Activated CD4-positive, alpha-beta T cell treated with anti-CD3 and anti-CD28 coated beads for 36 hours (primary cell): ENCODE measurements around the gene ZNF490. TPM values are rescaled to one million over a fixed set of nuclear protein-coding genes. Genes with fewer than 3 reads are reported as not detected.
"Not testable (repeated sequence)": the region's sequence is repeated elsewhere in the genome, so short reads cannot be mapped to it uniquely, and the experiment has no call there.

Experiments used
- ATAC-seq: fragments of 200-7000 bp; cut with Tn5 transposase; one replicate; pipeline ENCODE4 v1.10.0; 2021; ENCODE audit warnings: mild to moderate bottlenecking, moderate library complexity
- CTCF ChIA-PET: fragments of 350-600 bp; sonication (Branson Sonifier 250); formaldehyde crosslinking; loops from one replicate; lab custom pipeline; 2021; ENCODE audit warnings: antibody characterized with exemption; lab: Charles Lee
- POLR2A ChIA-PET: fragments of 350-600 bp; sonication (Branson Sonifier 250); formaldehyde crosslinking; loops from one replicate; lab custom pipeline; 2021; ENCODE audit warnings: antibody characterized with exemption, inconsistent platforms; lab: Charles Lee
- DNase-seq: peaks from one replicate; pipeline ENCODE4 v3.0.0-alpha.2; 2020
- H3K27ac Mint-ChIP-seq: one replicate; pipeline ENCODE4 v1.8.0; 2021; ENCODE audit warnings: mixed read lengths
- H3K27me3 Mint-ChIP-seq: one replicate; pipeline ENCODE4 v1.8.0; 2021; ENCODE audit warnings: mixed read lengths
- H3K36me3 Mint-ChIP-seq: one replicate; pipeline ENCODE4 v1.8.0; 2021; ENCODE audit warnings: low read depth, mixed read lengths
- H3K4me1 Mint-ChIP-seq: one replicate; pipeline ENCODE4 v1.8.0; 2021; ENCODE audit warnings: mixed read lengths
- H3K4me3 Mint-ChIP-seq: one replicate; pipeline ENCODE4 v1.8.0; 2021; ENCODE audit warnings: mild to moderate bottlenecking, moderate library complexity, mixed read lengths
- H3K9me3 Mint-ChIP-seq: one replicate; pipeline ENCODE4 v1.8.0; 2021; ENCODE audit warnings: low read depth, mixed read lengths
- intact Hi-C, 2 experiments: fragments of 100-400 bp; cut with DNase I in 1 of 2; cut with micrococcal nuclease in 1 of 2; formaldehyde crosslinking; loops; one replicate each; pipeline versions ENCODE4 v1.14.2 to v1.15.1; 2022 to 2024; cut with DNase I, micrococcal nuclease
- total RNA-seq, 2 experiments: library from RNA; stranded (reverse); gene quantifications; one replicate each; pipeline ENCODE4 v1.2.3, GENCODE V29; 2021

The ZNF490 gene
- total RNA-seq, result 1 to 10 TPM; 7.7 to 8.7 TPM

GRCh38 chr19:12610540-12611360 lies at the start of gene ZNF490, which contains the start of gene ZNF791:
Gene ZNF490, minus strand, starts transcription at chr19:12610813. Its CDS starts 133 bp downstream, at chr19:12610680.
Gene ZNF791, plus strand, starts transcription at chr19:12610920. Its CDS starts 160 bp downstream, at chr19:12611080.
- H3K27ac Mint-ChIP-seq, result peak within 1 kb of the TSS; percentile 99
- peaks cover 18% of the 10 kb centered on the region for H3K36me3 Mint-ChIP-seq
- intact Hi-C loops, result loop anchor here (1.0 to 5.0 kb wide), 12 partner anchors 30 to 507 kb away; partner anchors contain the start of genes DHPS (in 1 of the 2), NACC1 (in 1 of the 2), RAD23A (in 1 of the 2) and TRIR (in 1 of the 2)

GRCh38 chr19:12657966-12658365 lies 47.4 kb upstream of the ZNF490 start:
- ChIA-PET POLR2A (no interaction called here), CTCF (no interaction called here)

More at GRCh38 chr19:12610540-12611360, at the start of gene ZNF490, which contains the start of gene ZNF791:
- DNase-seq (peak; percentile 98), ATAC-seq (peak; percentile 91)
- no peaks in the 10 kb centered on the region for H3K9me3 Mint-ChIP-seq
- peaks cover 31% of the 10 kb centered on the region for H3K4me1 Mint-ChIP-seq
- H3K4me3 Mint-ChIP-seq, result peak within 1 kb of the TSS; percentile 94
- no peaks in the 10 kb centered on the region for H3K27me3 Mint-ChIP-seq
- POLR2A ChIA-PET, result interaction anchor here (0.6 to 1.2 kb wide), 7 partner anchors 29 to 126 kb away, joined by 3 to 5 read pairs (median 3); partner anchors contain the start of genes DHPS, FBXW9, MAN2B1 and TRIR
- CTCF ChIA-PET, result interaction anchor here (0.6 to 1.5 kb wide), 5 partner anchors 8 to 253 kb away, joined by 3 to 6 read pairs (median 3); no protein-coding TSS in a partner anchor

GRCh38 chr19:12656899-12657571 lies 46.4 kb upstream of the ZNF490 start:
- POLR2A ChIA-PET, result no interaction called here

More at GRCh38 chr19:12657966-12658365, 47.4 kb upstream of the ZNF490 start:
- ATAC-seq (no peak), DNase-seq (no peak)
- no peak overlapping the region for H3K27ac Mint-ChIP-seq
- H3K27me3 Mint-ChIP-seq, result no peaks in the 10 kb centered on the region
- peaks cover 54% of the 10 kb centered on the region for H3K36me3 Mint-ChIP-seq
- no peaks in the 10 kb centered on the region for H3K4me1 Mint-ChIP-seq
- no peaks in the 10 kb centered on the region for H3K9me3 Mint-ChIP-seq
- intact Hi-C loops, result no loop called here
- no peak overlapping the region for H3K4me3 Mint-ChIP-seq

GRCh38 chr19:12655546-12655945 lies 44.9 kb upstream of the ZNF490 start:
- Mint-ChIP-seq H3K4me3 (no peak overlapping the region), H3K27ac (no peak overlapping the region), H3K36me3 (peaks cover 55% of the 10 kb centered on the region), H3K4me1 (no peaks in the 10 kb centered on the region), H3K9me3 (no peaks in the 10 kb centered on the region), H3K27me3 (no peaks in the 10 kb centered on the region)
- POLR2A ChIA-PET, result interaction anchor here (0.7 kb wide), 1 partner anchor 160 kb away, joined by 3 read pairs; no protein-coding TSS in a partner anchor
- CTCF ChIA-PET, result no interaction called here
- intact Hi-C loops, result no loop called here
- DNase-seq, result no peak
- ATAC-seq, result no peak

More at GRCh38 chr19:12656899-12657571, 46.4 kb upstream of the ZNF490 start:
- DNase-seq, result peak; percentile 73
- no peaks in the 10 kb centered on the region for H3K27me3 Mint-ChIP-seq
- H3K27ac Mint-ChIP-seq, result no peak overlapping the region
- CTCF ChIA-PET, result interaction anchor here (0.7 kb wide), 1 partner anchor 109 kb away, joined by 3 read pairs; no protein-coding TSS in a partner anchor
- no peaks in the 10 kb centered on the region for H3K4me1 Mint-ChIP-seq
- intact Hi-C loops, result no loop called here
- H3K36me3 Mint-ChIP-seq, result peaks cover 55% of the 10 kb centered on the region
- no peaks in the 10 kb centered on the region for H3K9me3 Mint-ChIP-seq
- peak; percentile 85 for ATAC-seq
- H3K4me3 Mint-ChIP-seq, result no peak overlapping the region

- POLR2A ChIA-PET, result no interaction called here
- Mint-ChIP-seq H3K36me3 (peaks cover 52% of the 10 kb centered on the region), H3K27me3 (no peaks in the 10 kb centered on the region)
Measured at GRCh38 chr19:12652219-12652618, 41.6 kb upstream of the ZNF490 start.

GRCh38 chr19:12649941-12650340 lies 39.3 kb upstream of the ZNF490 start:
- Mint-ChIP-seq H3K4me1 (peaks cover 2% of the 10 kb centered on the region), H3K27ac (no peak overlapping the region), H3K4me3 (no peak overlapping the region), H3K27me3 (no peaks in the 10 kb centered on the region), H3K9me3 (no peaks in the 10 kb centered on the region), H3K36me3 (peaks cover 37% of the 10 kb centered on the region)
- DNase-seq, result no peak
- intact Hi-C loops, result no loop called here
- CTCF ChIA-PET, result interaction anchor here (0.5 kb wide), 1 partner anchor 348 kb away, joined by 3 read pairs; no protein-coding TSS in a partner anchor
- no peak for ATAC-seq
- POLR2A ChIA-PET, result interaction anchor here (0.6 kb wide), 1 partner anchor 46 kb away, joined by 5 read pairs; no protein-coding TSS in a partner anchor

More at GRCh38 chr19:12652219-12652618, 41.6 kb upstream of the ZNF490 start:
- no peak overlapping the region for H3K4me3 Mint-ChIP-seq
- H3K9me3 Mint-ChIP-seq, result no peaks in the 10 kb centered on the region
- ATAC-seq (no peak), DNase-seq (no peak)
- CTCF ChIA-PET, result no interaction called here
- no peak overlapping the region for H3K27ac Mint-ChIP-seq
- intact Hi-C loops, result no loop called here
- H3K4me1 Mint-ChIP-seq, result peaks cover 2% of the 10 kb centered on the region

GRCh38 chr19:12648088-12648487 lies 37.5 kb upstream of the ZNF490 start:
- H3K27ac Mint-ChIP-seq, result no peak overlapping the region
- intact Hi-C loops, result no loop called here
- no peak for ATAC-seq
- peaks cover 40% of the 10 kb centered on the region for H3K36me3 Mint-ChIP-seq
- H3K4me1 Mint-ChIP-seq, result peaks cover 2% of the 10 kb centered on the region
- H3K9me3 Mint-ChIP-seq, result no peaks in the 10 kb centered on the region
- CTCF ChIA-PET, result interaction anchor here (0.7 kb wide), 1 partner anchor 8 kb away, joined by 4 read pairs; no protein-coding TSS in a partner anchor
- H3K4me3 Mint-ChIP-seq, result no peak overlapping the region
- POLR2A ChIA-PET, result no interaction called here
- DNase-seq, result no peak
- no peaks in the 10 kb centered on the region for H3K27me3 Mint-ChIP-seq

GRCh38 chr19:12647490-12648071 lies 37.0 kb upstream of the ZNF490 start:
- Mint-ChIP-seq H3K4me3 (no peak overlapping the region), H3K9me3 (no peaks in the 10 kb centered on the region), H3K27me3 (no peaks in the 10 kb centered on the region), H3K36me3 (peaks cover 40% of the 10 kb centered on the region), H3K27ac (no peak overlapping the region), H3K4me1 (peaks cover 2% of the 10 kb centered on the region)
- CTCF ChIA-PET, result no interaction called here
- ATAC-seq (peak; percentile 88), DNase-seq (peak; percentile 77)
- POLR2A ChIA-PET, result no interaction called here
- intact Hi-C loops, result no loop called here

GRCh38 chr19:12647047-12647446 lies 36.4 kb upstream of the ZNF490 start:
- H3K27me3 Mint-ChIP-seq, result no peaks in the 10 kb centered on the region
- no peak overlapping the region for H3K4me3 Mint-ChIP-seq
- no peak overlapping the region for H3K27ac Mint-ChIP-seq
- ChIA-PET CTCF (no interaction called here), POLR2A (no interaction called here)
- H3K9me3 Mint-ChIP-seq, result no peaks in the 10 kb centered on the region
- ATAC-seq (no peak), DNase-seq (no peak)
- intact Hi-C loops, result no loop called here
- H3K4me1 Mint-ChIP-seq, result peaks cover 2% of the 10 kb centered on the region
- peaks cover 41% of the 10 kb centered on the region for H3K36me3 Mint-ChIP-seq

- H3K27me3 Mint-ChIP-seq, result no peaks in the 10 kb centered on the region
- H3K4me1 Mint-ChIP-seq, result peaks cover 2% of the 10 kb centered on the region
- CTCF ChIA-PET, result no interaction called here
- H3K4me3 Mint-ChIP-seq, result no peak overlapping the region
- H3K9me3 Mint-ChIP-seq, result no peaks in the 10 kb centered on the region
- peaks cover 36% of the 10 kb centered on the region for H3K36me3 Mint-ChIP-seq
- ATAC-seq (no peak), DNase-seq (no peak)
- intact Hi-C loops, result no loop called here
- no peak overlapping the region for H3K27ac Mint-ChIP-seq
- POLR2A ChIA-PET, result no interaction called here
Measured at GRCh38 chr19:12646551-12646950, 35.9 kb upstream of the ZNF490 start.

- Mint-ChIP-seq H3K4me1 (peaks cover 12% of the 10 kb centered on the region), H3K36me3 (peaks cover 23% of the 10 kb centered on the region)
- intact Hi-C loops, H3K27ac Mint-ChIP-seq, H3K27me3 Mint-ChIP-seq, H3K9me3 Mint-ChIP-seq, ATAC-seq, CTCF ChIA-PET, H3K4me3 Mint-ChIP-seq, DNase-seq, POLR2A ChIA-PET: not testable (repeated sequence)
Measured at GRCh38 chr19:12643716-12644115, 33.1 kb upstream of the ZNF490 start.
